UCSD-AML1 (cell line): ENCODE results near the gene MEGF10.

Source experiments
- DNase-seq: peaks from one replicate; lab custom pipeline; 2025; ENCODE audit not compliant: unreplicated experiment; lab: John Stamatoyannopoulos, UW

MEGF10 gene

DNA sequence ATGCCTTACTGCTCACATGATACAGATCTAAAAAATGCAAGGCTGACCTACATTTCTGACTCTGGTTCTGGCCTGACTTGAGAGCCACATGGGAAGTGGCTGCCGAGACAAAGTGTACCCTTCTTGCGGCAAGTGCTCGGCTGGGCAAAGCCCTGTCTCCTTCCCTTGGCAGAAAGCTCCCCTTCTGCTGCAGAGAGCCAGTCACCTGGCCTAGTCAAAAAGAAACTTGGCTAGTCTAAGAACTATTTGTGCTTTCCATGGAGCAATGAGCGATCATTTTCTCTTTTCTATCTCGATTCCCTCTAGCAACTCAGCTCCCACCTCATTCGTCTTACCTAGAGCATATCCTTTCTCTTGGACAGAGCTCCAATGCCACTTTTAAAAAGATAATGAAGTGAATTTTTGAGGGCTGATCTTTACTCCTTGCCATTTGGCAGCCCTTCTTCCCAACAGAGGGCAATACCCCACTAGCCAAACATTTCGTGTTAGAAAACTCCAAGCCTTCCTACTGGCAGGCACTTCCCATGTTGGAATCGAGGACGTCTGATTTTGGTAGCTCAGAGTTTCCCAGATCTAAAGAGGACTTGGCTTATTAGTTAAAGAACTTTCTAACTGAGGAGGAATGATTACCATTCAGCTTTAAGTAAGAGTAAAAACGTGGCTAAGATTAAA lies 118.8 kb downstream of the MEGF10 start:
- no peak for DNase-seq

GRCh38 chr5:127409921-127410675 lies 119.5 kb downstream of the MEGF10 start:
- no peak for DNase-seq

- no peak for DNase-seq
Measured at GRCh38 chr5:127410959-127411358, 120.4 kb downstream of the MEGF10 start.

GRCh38 chr5:127411381-127411780 lies 120.8 kb downstream of the MEGF10 start:
- no peak for DNase-seq

DNA sequence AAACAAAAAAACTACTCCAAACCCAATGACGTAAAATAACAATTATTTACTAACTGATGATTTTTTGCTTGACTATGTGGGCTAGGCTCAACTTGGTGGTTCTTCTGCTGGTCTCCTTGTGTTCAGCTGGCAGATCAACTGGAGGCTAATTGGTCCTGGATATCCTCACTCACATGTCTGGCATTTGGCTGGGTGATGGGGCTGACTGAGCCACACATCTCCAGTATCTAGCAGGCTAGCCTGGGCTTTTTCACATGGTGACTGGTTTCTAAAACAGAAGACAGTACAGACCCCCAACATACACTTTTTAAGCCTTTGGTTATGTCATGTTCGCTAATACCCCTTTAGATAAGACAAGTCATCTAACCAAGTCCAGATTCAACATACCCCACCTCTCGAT lies 122.1 kb downstream of the MEGF10 start:
- no peak for DNase-seq

DNA sequence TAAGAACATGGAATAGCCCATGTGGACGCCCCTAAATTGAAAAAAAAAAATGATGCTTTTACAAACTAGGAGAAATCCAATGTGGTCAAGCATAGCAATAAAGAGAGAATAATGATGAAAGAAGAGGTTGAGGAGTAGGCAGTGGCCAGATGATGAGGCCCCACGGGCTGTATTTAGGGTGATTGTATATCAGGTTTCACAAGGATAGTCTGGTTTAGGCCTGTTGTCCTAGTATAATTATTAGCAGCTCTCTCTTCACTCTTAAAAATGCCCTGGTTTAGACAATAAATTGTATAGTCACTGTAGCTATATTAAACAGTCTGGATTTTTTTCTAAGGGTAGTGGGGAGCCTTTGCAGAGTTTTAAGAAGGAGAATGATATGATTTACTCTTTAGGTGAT lies 124.4 kb downstream of the MEGF10 start:
- DNase-seq = no peak

DNA sequence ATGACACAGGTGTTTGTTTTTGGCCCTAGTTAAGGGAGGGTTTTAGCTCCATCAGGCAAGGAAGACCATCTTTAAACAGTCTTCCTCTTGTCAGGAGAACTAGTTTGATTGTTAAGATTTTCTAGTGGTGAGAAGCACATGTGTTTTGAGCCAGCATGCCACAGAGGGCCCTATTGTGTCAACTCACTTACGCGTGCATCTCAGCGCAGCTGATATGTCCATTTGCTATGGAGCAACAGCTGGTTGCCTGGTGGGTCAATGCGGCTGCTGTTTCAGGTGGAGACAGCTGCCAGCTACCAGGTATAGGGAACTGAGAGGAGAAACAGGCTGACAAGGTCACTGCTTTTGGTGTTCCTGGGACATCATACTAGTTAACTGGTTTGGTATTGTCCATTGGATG lies 126.3 kb downstream of the MEGF10 start:
- no peak for DNase-seq

DNA sequence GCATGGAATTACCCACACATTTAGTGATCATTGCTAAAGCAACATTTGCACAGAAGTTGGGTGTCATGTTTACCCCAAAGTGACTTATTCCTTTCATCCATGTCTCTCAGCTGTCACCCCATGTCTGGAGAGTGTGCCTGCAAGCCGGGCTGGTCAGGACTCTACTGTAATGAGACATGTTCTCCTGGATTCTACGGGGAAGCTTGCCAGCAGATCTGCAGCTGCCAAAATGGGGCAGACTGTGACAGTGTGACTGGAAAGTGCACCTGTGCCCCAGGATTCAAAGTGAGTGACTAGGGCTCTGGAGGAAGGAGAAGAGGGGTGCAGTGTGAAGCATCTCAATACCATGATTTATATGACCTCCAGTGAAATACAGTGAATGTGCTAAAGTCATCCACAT lies 126.9 kb downstream of the MEGF10 start:
- no peak for DNase-seq

DNA sequence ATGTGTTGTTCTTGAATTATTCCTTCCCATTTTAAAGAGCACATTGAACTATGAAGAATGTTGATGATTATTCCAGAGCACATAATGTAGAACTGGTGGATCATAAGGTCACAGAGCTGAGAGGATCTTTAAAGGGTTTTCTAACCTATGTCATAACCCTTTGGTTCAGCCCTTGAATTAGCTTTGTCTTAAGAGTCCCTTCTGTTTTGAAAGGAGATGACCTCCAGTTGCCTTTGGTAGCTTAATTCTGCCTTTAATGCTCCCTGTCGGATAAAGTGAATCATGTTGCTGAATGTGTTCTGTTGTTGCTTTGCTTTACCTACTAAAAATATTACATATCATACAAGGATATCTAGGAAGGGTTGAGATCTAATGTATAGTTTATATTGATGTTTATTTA lies 127.8 kb downstream of the MEGF10 start:
- DNase-seq = no peak

- DNase-seq = no peak
Measured at GRCh38 chr5:127418974-127419682, 128.5 kb downstream of the MEGF10 start.

DNA sequence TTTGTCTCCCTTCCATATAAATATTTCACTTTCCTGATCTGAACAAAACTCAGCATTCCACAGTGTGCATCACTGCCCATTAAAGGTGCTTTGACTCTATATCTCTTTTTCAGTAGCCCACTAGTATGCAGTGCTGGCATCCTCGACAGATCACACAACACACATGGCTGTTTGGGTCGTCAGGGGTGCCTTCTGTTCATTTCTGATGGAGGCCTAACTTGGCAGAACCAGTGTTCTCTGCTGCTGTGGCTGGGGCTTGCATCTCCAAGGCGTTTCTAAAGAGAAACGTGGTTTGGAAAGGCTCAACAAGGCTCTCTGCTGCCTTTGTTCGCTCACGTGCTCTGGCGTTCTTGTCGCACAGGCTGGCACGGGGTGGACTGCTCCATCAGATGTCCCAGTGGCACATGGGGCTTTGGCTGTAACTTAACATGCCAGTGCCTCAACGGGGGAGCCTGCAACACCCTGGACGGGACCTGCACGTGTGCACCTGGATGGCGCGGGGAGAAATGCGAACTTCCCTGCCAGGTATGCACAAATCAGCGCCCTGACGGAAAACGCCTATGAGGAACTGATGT lies 129.2 kb downstream of the MEGF10 start:
- DNase-seq = no peak

DNA sequence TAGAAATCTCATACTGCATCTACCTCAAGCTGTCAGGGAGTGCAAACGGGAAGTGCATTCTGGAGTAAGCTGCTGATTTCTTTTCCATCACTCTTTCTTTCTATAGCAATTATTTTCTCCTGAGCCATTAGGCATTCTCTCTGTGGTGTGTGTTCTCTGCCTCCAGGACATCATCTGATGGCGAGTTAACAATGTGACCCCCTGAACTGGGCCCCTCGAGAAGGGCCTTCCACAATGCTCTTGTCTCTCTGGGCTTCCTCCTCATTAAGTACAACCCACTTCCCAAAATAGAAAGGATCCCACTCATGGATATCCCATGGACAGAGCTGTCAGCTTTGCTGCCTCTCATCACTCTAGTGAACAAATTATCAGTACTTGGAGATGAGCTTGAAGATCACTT lies 130.2 kb downstream of the MEGF10 start:
- no peak for DNase-seq

- DNase-seq = no peak
Measured at GRCh38 chr5:127421471-127421870, 130.9 kb downstream of the MEGF10 start.

DNA sequence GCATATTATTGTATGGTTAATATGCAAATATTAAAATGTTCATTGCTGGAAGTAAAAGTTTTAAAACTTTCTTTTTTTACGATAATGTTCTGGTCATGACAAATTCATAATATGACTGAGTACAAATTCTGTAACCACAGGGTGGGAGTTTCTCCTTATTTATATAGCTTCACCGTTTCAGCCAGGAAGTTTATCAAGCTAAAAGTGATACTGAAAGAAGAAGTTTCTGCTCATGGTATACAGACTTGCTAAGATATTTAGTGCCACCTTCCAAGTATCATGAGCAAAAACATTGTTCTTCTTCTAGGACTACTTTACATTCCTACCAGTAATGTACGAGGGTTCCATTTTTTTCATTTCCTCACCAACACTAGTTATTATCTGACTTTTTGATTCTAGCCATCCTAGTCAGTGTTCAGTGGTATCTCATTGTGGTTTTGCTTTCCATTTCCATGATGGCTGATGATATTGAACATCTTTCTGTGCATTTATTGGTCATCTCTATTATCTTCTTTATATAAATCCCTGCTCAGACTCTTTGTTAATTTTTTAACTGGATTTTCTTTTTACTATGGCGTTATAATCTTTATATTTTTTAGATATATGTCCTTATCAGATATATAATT lies 132.7 kb downstream of the MEGF10 start:
- no peak for DNase-seq

DNA sequence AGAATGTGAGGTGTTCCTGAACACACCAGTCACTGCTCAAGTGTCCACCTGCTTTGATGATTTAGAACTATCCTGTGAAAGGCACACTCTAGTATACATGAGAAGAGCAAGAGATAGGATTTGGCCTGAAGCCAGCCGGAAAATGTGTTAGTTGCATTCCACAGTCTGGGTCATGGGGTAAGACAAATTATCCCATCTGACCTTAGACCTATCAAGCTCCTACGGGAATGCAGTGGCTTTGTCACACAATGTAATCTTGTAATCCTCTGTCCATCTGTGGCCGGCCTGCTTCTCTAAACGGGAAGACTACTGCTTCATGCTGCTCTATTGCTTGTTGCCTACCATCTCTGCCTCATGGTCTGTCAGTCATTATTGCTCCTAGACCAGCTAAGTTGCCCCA lies 134.4 kb downstream of the MEGF10 start:
- no peak for DNase-seq

DNA sequence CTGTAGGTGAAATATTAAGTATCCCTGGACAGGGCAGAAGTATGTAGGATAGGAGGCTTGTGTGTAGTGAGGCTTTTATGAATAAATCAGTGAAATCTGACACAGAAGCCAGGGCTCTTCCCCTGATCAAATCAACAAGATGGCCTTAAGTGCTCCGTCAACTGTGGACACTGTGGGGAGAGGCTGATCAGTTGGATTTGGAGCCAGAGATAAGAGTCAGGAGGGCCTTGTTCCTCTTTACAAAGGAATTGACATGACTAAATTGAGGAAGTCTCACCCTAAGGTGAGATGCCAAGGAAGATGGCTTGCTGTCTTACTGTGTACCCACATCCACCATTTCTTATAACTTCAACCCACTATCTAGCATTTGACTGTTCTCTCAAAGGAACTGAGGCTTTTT lies 135.3 kb downstream of the MEGF10 start:
- no peak for DNase-seq

DNA sequence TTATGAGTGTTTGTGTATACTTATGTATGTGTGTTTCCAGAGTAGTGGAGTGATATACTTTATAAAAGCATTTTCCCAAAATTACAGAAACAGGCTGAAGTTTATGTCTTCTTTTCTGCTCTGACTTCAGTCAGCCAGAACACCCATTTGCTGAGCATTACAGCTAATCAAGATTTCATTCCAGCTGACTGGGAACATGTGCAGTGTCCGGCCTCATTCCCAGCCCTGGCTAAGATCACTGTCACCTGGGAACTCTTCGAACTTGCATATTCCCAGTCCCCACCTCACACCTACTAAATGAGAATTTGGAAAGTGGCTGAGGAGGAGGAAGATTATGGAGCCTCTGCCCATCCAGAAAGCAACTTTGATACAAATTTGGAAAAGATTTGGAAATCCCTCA lies 136.1 kb downstream of the MEGF10 start:
- DNase-seq = no peak

DNA sequence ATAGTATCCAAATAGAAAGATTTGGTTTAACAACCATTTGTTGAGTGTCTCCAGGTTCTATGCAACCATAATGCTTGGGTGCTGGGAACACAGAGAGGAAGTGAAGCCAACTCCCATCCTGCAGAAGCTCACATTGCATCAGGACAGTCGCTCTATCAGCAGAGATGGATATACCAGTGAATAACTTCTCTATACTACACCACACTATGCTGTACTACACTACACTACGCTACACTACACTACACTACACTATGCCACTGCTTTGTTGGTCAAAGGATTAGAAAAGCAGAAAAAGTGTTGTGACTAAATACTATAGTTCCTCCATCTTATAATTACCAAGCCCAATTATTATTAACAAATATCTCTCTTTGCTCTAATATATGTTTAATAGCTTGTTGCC lies 137.7 kb downstream of the MEGF10 start:
- no peak for DNase-seq

- DNase-seq = no peak
Measured at GRCh38 chr5:127428748-127429147, 138.2 kb downstream of the MEGF10 start.

DNA sequence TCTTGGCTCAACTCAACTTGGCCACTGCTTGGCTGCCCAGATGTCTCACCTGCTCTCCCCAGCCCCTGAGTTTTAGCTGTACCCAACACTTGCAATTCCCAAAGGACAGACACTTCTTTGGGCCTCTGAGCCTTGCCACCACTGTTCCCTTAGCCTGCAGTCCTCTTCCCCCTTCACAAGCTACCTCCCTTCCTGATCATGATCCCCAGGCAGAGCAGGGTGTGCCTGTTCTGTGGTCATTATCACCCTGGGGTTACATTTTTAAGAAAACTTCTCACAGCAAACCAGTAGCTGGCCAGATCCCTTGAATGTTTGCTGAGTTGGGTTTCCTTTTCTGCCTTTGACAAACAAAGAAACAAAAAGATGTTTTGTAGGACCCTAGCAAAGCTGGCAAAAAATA lies 139.3 kb downstream of the MEGF10 start:
- no peak for DNase-seq

- DNase-seq = no peak
Measured at GRCh38 chr5:127430627-127431026, 140.0 kb downstream of the MEGF10 start.
